ENCODE results near the gene IQCN. TPM values are rescaled to one million over a fixed set of nuclear protein-coding genes. Genes with fewer than 3 reads are reported as not detected.
A peak's percentile ranks its signal among the peaks of the same experiment; 100 is the strongest.
"Not testable (repeated sequence)": the region's sequence is repeated elsewhere in the genome, so short reads cannot be mapped to it uniquely, and the experiment has no call there.

IQCN gene
- total RNA-seq, 1 experiment from 2014 or later, result 0.76 TPM

DNA sequence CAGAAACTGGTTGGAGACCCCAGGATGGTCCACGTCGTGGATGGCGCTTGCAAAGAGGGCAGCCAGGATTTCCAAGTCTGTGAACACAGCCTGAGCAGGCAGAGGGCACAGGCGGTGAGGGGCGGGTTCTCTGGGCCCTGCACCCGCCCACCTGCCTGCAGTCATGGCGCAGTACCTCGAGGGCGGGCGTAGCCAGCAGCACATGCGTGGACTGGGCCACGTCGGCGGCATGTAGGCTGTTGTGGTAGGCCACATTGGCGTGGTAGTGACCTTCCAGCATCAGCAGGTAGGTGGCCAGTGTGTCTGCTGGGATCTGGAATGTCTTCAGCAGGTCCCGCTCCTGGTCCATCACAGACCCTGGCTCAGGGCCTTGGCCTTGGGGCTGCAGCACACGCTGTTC is 56.1 kb downstream of the IQCN start:
- no peak for DNase-seq
- no peaks in the 10 kb centered on the region; the same call in 1 of the 2 replicates for H3K27me3 ChIP-seq (ENCODE audit: control insufficient read depth, insufficient read depth, low read length)

DNA sequence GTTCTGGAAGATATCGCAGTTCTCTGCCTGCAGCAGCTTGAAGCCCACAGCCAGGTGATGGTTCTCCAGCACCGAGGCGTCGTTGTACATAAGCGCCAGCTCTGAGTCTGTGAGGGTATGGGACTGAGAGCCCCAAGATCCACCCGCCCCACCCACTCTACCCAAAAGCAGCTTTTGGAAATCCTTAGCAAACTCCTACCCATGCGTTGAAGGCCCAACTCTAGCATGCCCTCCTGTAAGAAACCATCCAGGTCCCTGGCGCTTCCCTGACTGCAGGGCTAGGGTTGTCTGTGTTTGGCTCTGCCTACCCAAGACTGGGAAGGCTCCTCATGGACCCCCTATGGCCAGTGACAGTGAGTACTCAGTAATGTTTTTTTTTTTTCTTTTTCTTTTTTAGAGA is 57.5 kb downstream of the IQCN start:
- Histone ChIP-seq H3K4me3 (ENCODE audit: insufficient read depth, low read depth, low read length) (no peak overlapping the region), H3K36me3 (replicated peaks; ENCODE audit: control insufficient read depth, insufficient read depth, low read length) (no peaks in the 10 kb centered on the region), H3K27me3 (ENCODE audit: control insufficient read depth, insufficient read depth, low read length) (no peaks in the 10 kb centered on the region; the same call in 1 of the 2 replicates)
- no peak for DNase-seq

More for the DNA sequence above, 56.1 kb downstream of the IQCN start:
- no peak overlapping the region for H3K4me3 ChIP-seq (ENCODE audit: insufficient read depth, low read depth, low read length)
- no peaks in the 10 kb centered on the region for H3K36me3 ChIP-seq (replicated peaks; ENCODE audit: control insufficient read depth, insufficient read depth, low read length)

DNA sequence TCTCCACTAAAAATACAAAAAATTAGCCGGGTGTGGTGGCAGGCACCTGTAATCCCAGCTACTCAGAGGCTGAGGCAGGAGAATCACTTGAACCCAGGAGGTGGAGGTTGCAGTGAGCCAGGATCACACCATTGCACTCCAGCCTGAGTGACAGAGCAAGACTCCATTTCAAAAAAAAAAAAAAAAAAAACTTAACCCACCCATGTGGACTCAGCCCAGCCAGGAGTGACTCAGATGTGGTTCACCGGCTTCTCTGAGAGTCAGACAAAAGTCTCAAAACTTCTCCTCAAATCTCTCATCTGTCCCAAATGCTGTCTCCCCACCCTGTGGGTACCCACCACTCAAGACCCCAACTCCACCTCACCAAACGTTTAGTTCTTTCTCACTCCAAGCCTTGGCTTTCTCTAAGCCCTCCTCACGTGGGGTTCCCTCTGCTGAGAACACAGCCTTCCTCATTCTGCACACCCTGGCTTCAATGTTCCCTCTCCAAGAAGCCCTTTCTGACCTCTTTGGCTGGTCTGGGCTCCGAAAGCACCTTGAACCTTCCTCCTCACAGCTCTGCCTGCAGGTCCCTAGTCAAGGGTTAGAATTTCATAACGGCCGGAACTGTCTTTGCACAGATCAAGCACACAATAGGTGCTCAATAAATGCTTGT is 59.3 kb downstream of the IQCN start:
- DNase-seq, result no peak
- no peak overlapping the region for H3K4me3 ChIP-seq (ENCODE audit: insufficient read depth, low read depth, low read length)
- H3K36me3 ChIP-seq (replicated peaks; ENCODE audit: control insufficient read depth, insufficient read depth, low read length), result no peaks in the 10 kb centered on the region
- H3K27me3 ChIP-seq (ENCODE audit: control insufficient read depth, insufficient read depth, low read length), result no peaks in the 10 kb centered on the region

DNA sequence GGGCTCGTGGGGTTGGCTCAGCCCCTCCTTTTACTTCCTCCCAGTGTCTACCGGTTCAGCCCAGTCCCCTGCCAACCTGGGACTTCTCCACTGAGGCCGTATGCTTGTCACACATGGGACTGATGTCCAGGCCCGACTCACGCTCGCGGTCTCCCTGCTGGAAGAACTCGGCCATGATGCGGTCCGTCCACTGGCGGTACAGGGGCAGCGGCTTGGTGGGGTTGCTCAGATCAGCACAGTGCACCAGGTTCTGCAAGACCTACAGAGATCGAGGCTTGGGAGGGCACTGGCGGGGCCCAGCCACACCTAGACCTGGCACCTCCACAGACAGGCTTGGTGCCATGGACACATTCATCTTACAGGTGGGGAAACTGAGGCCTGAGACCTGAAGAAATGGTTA is 62.6 kb downstream of the IQCN start:
- DNase-seq, result peak; percentile 27
- Histone ChIP-seq H3K4me3 (ENCODE audit: insufficient read depth, low read depth, low read length) (no peak overlapping the region), H3K36me3 (replicated peaks; ENCODE audit: control insufficient read depth, insufficient read depth, low read length) (no peaks in the 10 kb centered on the region), H3K27me3 (ENCODE audit: control insufficient read depth, insufficient read depth, low read length) (no peaks in the 10 kb centered on the region)

DNA sequence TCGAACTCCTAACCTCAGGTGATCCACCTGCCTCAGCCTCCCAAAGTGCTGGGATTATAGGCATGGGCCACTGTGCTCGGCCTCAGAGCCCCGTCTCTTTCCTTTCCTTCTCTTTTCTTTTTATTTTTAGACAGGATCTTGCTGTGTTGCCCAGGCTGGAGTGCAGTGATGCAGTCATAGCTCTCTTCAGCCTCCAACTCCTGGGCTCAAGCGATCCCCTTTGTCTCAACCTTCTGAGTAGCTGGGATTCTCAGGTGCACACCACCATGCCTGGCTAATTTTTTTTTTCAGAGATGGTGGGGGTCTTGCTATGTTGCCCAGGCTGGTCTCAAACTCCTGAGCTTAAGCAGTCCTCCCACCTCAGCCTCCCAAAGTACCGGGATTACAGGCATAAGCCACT is 64.3 kb downstream of the IQCN start:
- not testable (repeated sequence) for H3K4me3 ChIP-seq (ENCODE audit: insufficient read depth, low read depth, low read length); H3K36me3 ChIP-seq (replicated peaks; ENCODE audit: control insufficient read depth, insufficient read depth, low read length); H3K27me3 ChIP-seq (ENCODE audit: control insufficient read depth, insufficient read depth, low read length); DNase-seq

DNA sequence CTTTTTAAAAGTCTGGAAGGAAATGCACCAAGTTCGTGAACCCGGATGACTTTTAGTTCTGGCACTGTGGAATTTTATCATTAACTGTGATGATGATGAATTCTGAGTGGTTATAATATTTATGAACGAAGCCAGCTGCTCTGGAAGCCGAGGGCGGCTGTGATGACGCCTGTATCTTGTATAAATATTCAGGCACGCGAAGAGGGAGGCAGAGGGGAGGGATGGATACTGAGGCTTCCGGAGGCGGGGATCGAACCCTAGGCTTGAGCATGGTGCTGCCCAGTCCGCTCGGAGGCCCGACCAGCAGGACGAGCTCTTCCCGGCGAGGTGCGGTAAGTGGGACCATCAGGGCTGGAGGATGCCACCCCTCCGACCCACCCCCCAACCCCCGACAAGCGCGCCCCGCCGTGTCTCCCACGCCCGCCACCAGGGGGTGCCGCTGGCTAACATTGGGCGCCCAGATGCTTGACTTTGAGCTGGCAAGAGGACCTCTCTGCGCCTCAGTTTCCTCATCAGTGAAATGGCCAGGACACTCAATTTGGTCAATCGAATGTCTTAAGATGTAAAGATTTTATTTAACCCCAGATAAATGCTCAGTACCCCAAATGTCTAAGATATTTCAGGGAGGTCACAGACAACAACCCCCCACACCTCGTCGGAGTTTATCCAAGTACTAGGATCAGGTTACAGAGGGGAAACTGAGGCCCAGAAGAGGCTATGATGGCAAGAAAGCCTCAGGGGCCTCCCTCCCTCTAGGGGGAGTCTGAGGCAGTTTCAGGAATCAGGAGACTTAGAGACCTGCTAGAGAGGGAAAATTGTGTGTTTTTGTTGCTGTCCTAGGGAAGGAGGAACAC is 65.9 kb downstream of the IQCN start:
- peak; percentile 91 for DNase-seq
- Histone ChIP-seq H3K27me3 (ENCODE audit: control insufficient read depth, insufficient read depth, low read length) (peaks cover 2% of the 10 kb centered on the region; the same call in 1 of the 2 replicates), H3K36me3 (replicated peaks; ENCODE audit: control insufficient read depth, insufficient read depth, low read length) (no peaks in the 10 kb centered on the region), H3K4me3 (ENCODE audit: insufficient read depth, low read depth, low read length) (no peak overlapping the region)

Other genes with a start within 250 kb of the IQCN start
- not detected in 2 replicates for gene IL12RB1, start 187.5 kb downstream of the IQCN start, total RNA-seq (2014; rRNA removed; shearing (Covaris generic))
- 2.4 and 4.0 TPM in 2 replicates for gene MAST3, start 176.7 kb downstream of the IQCN start, total RNA-seq (2014; rRNA removed; shearing (Covaris generic))
- gene PIK3R2, start 121.3 kb downstream of the IQCN start, total RNA-seq (2014; rRNA removed; shearing (Covaris generic)), result 26.7 and 29.0 TPM in 2 replicates
- 47.3 and 53.4 TPM in 2 replicates for gene IFI30, start 100.6 kb downstream of the IQCN start, total RNA-seq (2014; rRNA removed; shearing (Covaris generic))
- 29.2 and 45.0 TPM in 2 replicates for gene MPV17L2, start 81.2 kb downstream of the IQCN start, total RNA-seq (2014; rRNA removed; shearing (Covaris generic))
- gene RAB3A, start 70.4 kb downstream of the IQCN start, total RNA-seq (2014; rRNA removed; shearing (Covaris generic)), result 6.1 and 8.6 TPM in 2 replicates
- 0.52 and 1.4 TPM in 2 replicates for gene PDE4C, start 48.0 kb downstream of the IQCN start, total RNA-seq (2014; rRNA removed; shearing (Covaris generic))
- gene JUND, start 7.2 kb upstream of the IQCN start, total RNA-seq (2014; rRNA removed; shearing (Covaris generic)), result 173 and 181 TPM in 2 replicates
- gene LSM4, start 48.6 kb upstream of the IQCN start, total RNA-seq (2014; rRNA removed; shearing (Covaris generic)), result 787 and 838 TPM in 2 replicates
- gene PGPEP1, start 66.1 kb upstream of the IQCN start, total RNA-seq (2014; rRNA removed; shearing (Covaris generic)), result 11.5 and 13.6 TPM in 2 replicates
- 0.30 and 1.4 TPM in 2 replicates for gene GDF15, start 111.7 kb upstream of the IQCN start, total RNA-seq (2014; rRNA removed; shearing (Covaris generic))
- 0.76 TPM in 1 of 2 replicates, not detected in the other for gene LRRC25, start 123.2 kb upstream of the IQCN start, total RNA-seq (2014; rRNA removed; shearing (Covaris generic))
- 91.1 and 134 TPM in 2 replicates for gene SSBP4, start 144.9 kb upstream of the IQCN start, total RNA-seq (2014; rRNA removed; shearing (Covaris generic))
- 183 and 212 TPM in 2 replicates for gene ISYNA1, start 163.7 kb upstream of the IQCN start, total RNA-seq (2014; rRNA removed; shearing (Covaris generic))
- gene ELL, start 247.6 kb upstream of the IQCN start, total RNA-seq (2014; rRNA removed; shearing (Covaris generic)), result 16.4 and 17.0 TPM in 2 replicates